ENCODE measurements around the gene EPC1. TPM values are rescaled to one million over a fixed set of nuclear protein-coding genes. Genes with fewer than 3 reads are reported as not detected.
"Not testable (repeated sequence)": the region's sequence is repeated elsewhere in the genome, so short reads cannot be mapped to it uniquely, and the experiment has no call there.

The EPC1 gene
- polyA plus RNA-seq, 2 of the 4 experiments (the other 2 are of a cell fraction) = 14.7 to 47.2 TPM

- no peak overlapping the region for H3K4me2 ChIP-seq
- ChIA-PET CTCF (interaction anchor here (1.0 kb wide), 1 partner anchor 9 kb away, joined by 5 read pairs; no protein-coding TSS in a partner anchor), POLR2A (no interaction called here)
- H3K9me3 ChIP-seq = no peaks in the 10 kb centered on the region
- H3K4me3 ChIP-seq = no peak overlapping the region
- 65% methylated on average over 4 of the region's 4 CpGs for whole genome bisulfite sequencing (ENCODE audit: missing lambda C conversion rate)
- no peak overlapping the region for H3K27ac ChIP-seq
- ATAC-seq (no peak), FAIRE-seq (no peak), DNase-seq (ENCODE audit: low read depth in 1 of 2, low spot score in 1 of 2) (no peak)
- no peak for TF ChIP-seq SREBF2 (IDR thresholded peaks at IDR 0.05)
- TF ChIP-seq HOXA7 (CRISPR knock-in tag; IDR thresholded peaks at IDR 0.05) = no peak
- no peak for TF ChIP-seq REST (IDR thresholded peaks at IDR 0.05)
- TF ChIP-seq CHD4 (IDR thresholded peaks at IDR 0.05; ENCODE audit: borderline replicate concordance) = no peak
- TF ChIP-seq GATA3 (IDR thresholded peaks at IDR 0.05; ENCODE audit: borderline replicate concordance) = no peak
- TF ChIP-seq POLR2A (IDR thresholded peaks at IDR 0.05; ENCODE audit: low read length) = no peak
- H3K4me1 ChIP-seq = no peaks in the 10 kb centered on the region
Observed at GRCh38 chr10:32393911-32394310, 47.0 kb upstream of the EPC1 start.

GRCh38 chr10:32392284-32392683 lies 45.3 kb upstream of the EPC1 start:
- H3K4me2 ChIP-seq; H3K9me3 ChIP-seq; H3K27ac ChIP-seq; FAIRE-seq; H3K4me1 ChIP-seq; DNase-seq (ENCODE audit: low read depth in 1 of 2, low spot score in 1 of 2); ATAC-seq; CTCF ChIA-PET; H3K4me3 ChIP-seq; POLR2A ChIA-PET: not testable (repeated sequence)

- ATAC-seq = no peak
- no peak for FAIRE-seq
- ChIA-PET CTCF (interaction anchor here (1.5 kb wide), 1 partner anchor 134 kb away, joined by 4 read pairs; no protein-coding TSS in a partner anchor), POLR2A (no interaction called here)
- TF ChIP-seq ZFP36 (IDR thresholded peaks at IDR 0.05; ENCODE audit: borderline replicate concordance, partially characterized antibody) (no peak), NR3C1 (IDR thresholded peaks at IDR 0.05) (no peak), EHF (CRISPR knock-in tag; IDR thresholded peaks at IDR 0.05) (no peak), SMC3 (IDR thresholded peaks at IDR 0.05) (no peak)
- Histone ChIP-seq H3K9me3 (no peaks in the 10 kb centered on the region), H3K4me2 (no peak overlapping the region), H3K4me3 (no peak overlapping the region), H3K4me1 (0 out of 3 replicates have a peak, but pooled peaks cover 5% of the 10 kb centered on the region), H3K27ac (no peak overlapping the region)
- WGBS (ENCODE audit: missing lambda C conversion rate) = 84% methylated on average over 3 of the region's 3 CpGs
- no peak for DNase-seq (ENCODE audit: low read depth in 1 of 2, low spot score in 1 of 2)
Observed at GRCh38 chr10:32390193-32390592, 43.2 kb upstream of the EPC1 start.

GRCh38 chr10:32388258-32389027 lies 41.5 kb upstream of the EPC1 start:
- H3K4me2 ChIP-seq = no peak overlapping the region
- FAIRE-seq (no peak), ATAC-seq (no peak), DNase-seq (ENCODE audit: low read depth in 1 of 2, low spot score in 1 of 2) (no peak)
- no peak overlapping the region for H3K4me3 ChIP-seq
- ChIA-PET POLR2A (no interaction called here), CTCF (interaction anchor here (0.6 kb wide), 1 partner anchor 50 kb away, joined by 3 read pairs; no protein-coding TSS in a partner anchor)
- 0 out of 3 replicates have a peak, but pooled peaks cover 5% of the 10 kb centered on the region for H3K4me1 ChIP-seq
- no peaks in the 10 kb centered on the region for H3K9me3 ChIP-seq
- TF ChIP-seq RAD21 (conservative IDR thresholded peaks at IDR 0.05 in 1 of 2, IDR thresholded peaks at IDR 0.05 in 1 of 2) (no peak), MAFK (IDR thresholded peaks at IDR 0.05; ENCODE audit: partially characterized antibody) (peak; percentile 47)
- WGBS (ENCODE audit: missing lambda C conversion rate) = 63% methylated on average over 6 of the region's 6 CpGs
- H3K27ac ChIP-seq = no peak overlapping the region

Data from A549 (cell line).